Neuronal stem cell (in vitro differentiated cells): ENCODE measurements around the gene ATG10.
"Not testable (repeated sequence)": the region's sequence is repeated elsewhere in the genome, so short reads cannot be mapped to it uniquely, and the experiment has no call there.

ENCODE experiments used
- DNase-seq: peaks from one replicate; pipeline ENCODE4 v3.0.0-alpha.2; 2013; ENCODE audit warnings: low spot score
- H2AFZ ChIP-seq: one replicate; pipeline ENCODE4 v1.6.1; 2013; ENCODE audit warnings: mild to moderate bottlenecking, low read length, inconsistent platforms
- H2AK5ac ChIP-seq: 2 replicates; pipeline ENCODE4 v1.6.1; 2013; ENCODE audit warnings: low read depth, mild to moderate bottlenecking, inconsistent platforms, low read length, moderate library complexity, mixed read lengths
- H2BK120ac ChIP-seq: 2 replicates; pipeline ENCODE4 v1.6.1; 2013; ENCODE audit warnings: low read depth, mild to moderate bottlenecking, inconsistent platforms, low read length, moderate library complexity, mixed read lengths
- H2BK12ac ChIP-seq: one replicate; pipeline ENCODE4 v1.6.1; 2013; ENCODE audit warnings: low read length, inconsistent platforms
- H2BK15ac ChIP-seq: 2 replicates; pipeline ENCODE4 v1.6.1; 2013; ENCODE audit warnings: mild to moderate bottlenecking, low read length, inconsistent platforms, mixed read lengths
- H2BK5ac ChIP-seq: one replicate; pipeline ENCODE4 v1.6.1; 2013; ENCODE audit warnings: inconsistent platforms, mild to moderate bottlenecking, low read length, moderate library complexity
- H3K14ac ChIP-seq: one replicate; pipeline ENCODE4 v1.6.1; 2013; ENCODE audit warnings: low read length, inconsistent platforms
- H3K18ac ChIP-seq: 2 replicates; pipeline ENCODE4 v1.6.1; 2013; ENCODE audit warnings: low read length, inconsistent platforms
- H3K23ac ChIP-seq: 2 replicates; pipeline ENCODE4 v1.6.1; 2013; ENCODE audit warnings: low read depth, mild to moderate bottlenecking, mixed read lengths, low read length, inconsistent platforms; ENCODE audit not compliant: poor library complexity
- H3K27ac ChIP-seq: replicated peaks from 3 replicates; pipeline ENCODE4 v1.5.1; 2013; ENCODE audit warnings: low read length, inconsistent platforms
- H3K27me3 ChIP-seq, 3 experiments: 2 replicates each; pipeline ENCODE4 v1.6.1; 2013; ENCODE audit warnings: low read length in 3 of 3, mild to moderate bottlenecking in 2 of 3, inconsistent platforms in 1 of 3, low read depth in 1 of 3, mixed read lengths in 1 of 3, moderate library complexity in 1 of 3; ENCODE audit not compliant: control insufficient read depth in 3 of 3, insufficient read depth in 3 of 3
- H3K36me3 ChIP-seq, 2 donors: replicated peaks in 1 of 2; 2 replicates each; pipeline ENCODE4 v1.6.1; 2013; ENCODE audit warnings: low read length in 2 of 2; ENCODE audit not compliant: control insufficient read depth in 2 of 2, insufficient read depth in 2 of 2
- H3K4ac ChIP-seq: 2 replicates; pipeline ENCODE4 v1.6.1; 2013; ENCODE audit warnings: inconsistent platforms, mild to moderate bottlenecking, low read length, moderate library complexity
- H3K4me1 ChIP-seq, 2 donors: 1 replicate in 1 of 2; 2 replicates in 1 of 2; pipeline ENCODE4 v1.6.1; 2013; ENCODE audit warnings: low read length in 2 of 2, low read depth in 1 of 2; ENCODE audit not compliant: control insufficient read depth in 2 of 2, insufficient read depth in 1 of 2
- H3K4me2 ChIP-seq: one replicate; pipeline ENCODE4 v1.6.1; 2013; ENCODE audit warnings: mild to moderate bottlenecking, low read length, inconsistent platforms; ENCODE audit not compliant: insufficient read depth, poor library complexity, severe bottlenecking
- H3K4me3 ChIP-seq, 2 donors: 2 replicates each; pipeline ENCODE4 v1.5.1; 2013; ENCODE audit warnings: low read length in 2 of 2, mild to moderate bottlenecking in 2 of 2, inconsistent platforms in 1 of 2, moderate library complexity in 1 of 2
- H3K79me1 ChIP-seq: one replicate; pipeline ENCODE4 v1.6.1; 2013; ENCODE audit warnings: low read depth, mild to moderate bottlenecking, inconsistent platforms, low read length, moderate library complexity
- H3K9ac ChIP-seq: one replicate; pipeline ENCODE4 v1.6.1; 2013; ENCODE audit warnings: mild to moderate bottlenecking, low read depth, low read length, inconsistent platforms; ENCODE audit not compliant: poor library complexity
- H3K9me3 ChIP-seq, 2 donors: replicated peaks in 1 of 2; 2 replicates each; pipeline versions ENCODE3 to v1.6.1; 2013; ENCODE audit warnings: low read length in 2 of 2, mild to moderate bottlenecking in 2 of 2, inconsistent platforms in 1 of 2, low read depth in 1 of 2, mixed read lengths in 1 of 2, moderate library complexity in 1 of 2; ENCODE audit not compliant: control insufficient read depth in 2 of 2, insufficient read depth in 1 of 2
- H4K8ac ChIP-seq: one replicate; pipeline ENCODE4 v1.6.1; 2013; ENCODE audit warnings: low read depth, mild to moderate bottlenecking, inconsistent platforms, low read length, moderate library complexity
- H4K91ac ChIP-seq: one replicate; pipeline ENCODE4 v1.6.1; 2013; ENCODE audit warnings: low read length, low read depth, mild to moderate bottlenecking, inconsistent platforms; ENCODE audit not compliant: poor library complexity
- WGBS, 2 donors: extraction: QIAGEN DNeasy Blood & Tissue Kit; methylation state at CpG; one replicate each; pipeline ENCODE4 v1.1.7; 2013; ENCODE audit warnings: missing lambda C conversion rate in 2 of 2, mixed read lengths in 1 of 2; ENCODE audit not compliant: insufficient read length in 2 of 2, insufficient replicate concordance in 1 of 2; ENCODE audit errors: extremely low coverage in 2 of 2; 5-methylcytosine and 5-hydroxymethylcytosine counted together

Gene ATG10

GRCh38 chr5:81995407-81995806 is 23.6 kb downstream of the ATG10 start:
- Histone ChIP-seq H3K79me1 (no peaks in the 10 kb centered on the region), H3K36me3 (peaks cover 0 to 2% of the 10 kb centered on the region in 2 donors), H2BK5ac (no peak overlapping the region), H2BK12ac (no peak overlapping the region), H3K23ac (no peak overlapping the region), H3K4me2 (no peak overlapping the region), H3K14ac (no peak overlapping the region), H3K9ac (no peak overlapping the region), H3K4me3 (no peak overlapping the region), H2AK5ac (no peak overlapping the region), H2BK120ac (no peak overlapping the region), H4K8ac (no peak overlapping the region), H2AFZ (no peak overlapping the region), H2BK15ac (no peak overlapping the region), H3K18ac (no peak overlapping the region), H3K27ac (no peak overlapping the region), H3K4me1 (no peaks in the 10 kb centered on the region), H4K91ac (no peak overlapping the region), H3K27me3 (no peaks in the 10 kb centered on the region), H3K9me3 (peaks cover 0 to 3% of the 10 kb centered on the region in 2 donors), H3K4ac (no peak overlapping the region)
- no CpG with 5 or more reads among the region's 2 CpGs for WGBS, 2 donors
- DNase-seq, result no peak

GRCh38 chr5:82004511-82004910 is 32.7 kb downstream of the ATG10 start:
- H2BK120ac ChIP-seq, result no peak overlapping the region
- H3K79me1 ChIP-seq, result no peaks in the 10 kb centered on the region
- no peak overlapping the region for H3K9ac ChIP-seq
- H3K27me3 ChIP-seq, result no peaks in the 10 kb centered on the region
- H3K4me2 ChIP-seq, result no peak overlapping the region
- no peak overlapping the region for H3K14ac ChIP-seq
- H3K4me1 ChIP-seq, result no peaks in the 10 kb centered on the region
- no peak overlapping the region for H3K4me3 ChIP-seq
- no peak overlapping the region for H3K23ac ChIP-seq
- no CpG with 5 or more reads among the region's 6 CpGs for WGBS, 2 donors
- H3K18ac ChIP-seq, result no peak overlapping the region
- H2AK5ac ChIP-seq, result no peak overlapping the region
- H4K91ac ChIP-seq, result no peak overlapping the region
- no peak overlapping the region for H2AFZ ChIP-seq
- DNase-seq, result no peak
- no peaks in the 10 kb centered on the region for H3K36me3 ChIP-seq
- no peak overlapping the region for H2BK5ac ChIP-seq
- H2BK15ac ChIP-seq, result no peak overlapping the region
- no peak overlapping the region for H4K8ac ChIP-seq
- no peak overlapping the region for H2BK12ac ChIP-seq
- no peak overlapping the region for H3K4ac ChIP-seq
- no peak overlapping the region for H3K27ac ChIP-seq
- no peaks in the 10 kb centered on the region for H3K9me3 ChIP-seq

GRCh38 chr5:82009869-82010268 is 38.0 kb downstream of the ATG10 start:
- not testable (repeated sequence) for H3K4ac ChIP-seq, H2BK5ac ChIP-seq, H4K91ac ChIP-seq, H2AFZ ChIP-seq, H3K18ac ChIP-seq, H3K9ac ChIP-seq, H2AK5ac ChIP-seq, H2BK15ac ChIP-seq, H3K27ac ChIP-seq, H3K79me1 ChIP-seq, H3K4me3 ChIP-seq, H3K4me2 ChIP-seq, H3K23ac ChIP-seq, H3K27me3 ChIP-seq, H3K14ac ChIP-seq, H3K36me3 ChIP-seq, H3K9me3 ChIP-seq, H4K8ac ChIP-seq, H2BK12ac ChIP-seq, DNase-seq, H2BK120ac ChIP-seq, H3K4me1 ChIP-seq
- no CpG with 5 or more reads among the region's 12 CpGs for WGBS, 2 donors

GRCh38 chr5:82010696-82011095 is 38.9 kb downstream of the ATG10 start:
- Histone ChIP-seq H2BK12ac (no peak overlapping the region), H2AFZ (no peak overlapping the region), H4K8ac (no peak overlapping the region), H3K9me3 (peaks cover 0 to 3% of the 10 kb centered on the region in 2 donors), H2BK120ac (no peak overlapping the region), H3K9ac (no peak overlapping the region), H3K4ac (no peak overlapping the region), H3K4me3 (no peak overlapping the region), H3K27ac (no peak overlapping the region), H3K27me3 (no peaks in the 10 kb centered on the region), H3K23ac (no peak overlapping the region), H3K4me2 (no peak overlapping the region), H4K91ac (no peak overlapping the region), H3K14ac (no peak overlapping the region), H3K79me1 (no peaks in the 10 kb centered on the region), H2BK15ac (no peak overlapping the region), H3K18ac (no peak overlapping the region), H2AK5ac (no peak overlapping the region), H3K36me3 (no peaks in the 10 kb centered on the region), H2BK5ac (no peak overlapping the region), H3K4me1 (no peaks in the 10 kb centered on the region)
- no CpG with 5 or more reads among the region's 2 CpGs for whole genome bisulfite sequencing, 2 donors
- DNase-seq, result no peak
